HCT116 (cell line): Measurements from ENCODE around the gene MT2A. TPM values are rescaled to one million over a fixed set of nuclear protein-coding genes. Genes with fewer than 3 reads are reported as not detected.

Source experiments
- ATAC-seq: fragments of 200-7000 bp; cut with Tn5 transposase; 2 replicates; pipeline ENCODE4 v1.9.1; 2020; ENCODE audit warnings: mild to moderate bottlenecking, moderate library complexity
- BruUV-seq: library from RNA; stranded (reverse); fragments of 400-500 nt; replicated peaks from 2 replicates; lab custom pipeline; 2021; lab: Mats Ljungman, UMichigan
- CTCF ChIA-PET: fragments of 300-600 bp; sonication (Branson Sonifier 250); formaldehyde crosslinking; loops from one replicate; lab custom pipeline; 2021; ENCODE audit warnings: antibody characterized with exemption; lab: Charles Lee
- POLR2A ChIA-PET: fragments of 300-600, 350-600 bp; sonication (Branson Sonifier 250); formaldehyde crosslinking; loops from one replicate; lab custom pipeline; 2021; ENCODE audit warnings: antibody characterized with exemption; lab: Charles Lee
- RAD21 ChIA-PET, 2 experiments: fragments of 300-600 bp; sonication (Branson Sonifier 250); formaldehyde crosslinking; loops; one replicate each; lab custom pipeline; 2023; ENCODE audit warnings: low total read pairs in 2 of 2; ENCODE audit not compliant: uncharacterized antibody in 2 of 2, unreplicated experiment in 2 of 2, low non-redundant PET in 1 of 2; lab: Charles Lee
- DNase-seq: peaks from one replicate; pipeline ENCODE4 v3.0.0-alpha.2; 2010; ENCODE audit warnings: low read depth, low spot score
- H2AFZ ChIP-seq: fragments of 200-600 bp; shearing (Covaris generic), sonication (generic); 2 replicates; pipeline ENCODE4 v1.6.1; 2017; ENCODE audit warnings: low read depth, mixed run types, mixed read lengths, antibody characterized with exemption, low read length; ENCODE audit not compliant: poor library complexity, severe bottlenecking
- H3K27ac ChIP-seq: 2 replicates; pipeline ENCODE4 v1.5.1; 2012; ENCODE audit warnings: low read depth, low read length
- H3K27me3 ChIP-seq: fragments of 200-600 bp; sonication (generic); 2 replicates; pipeline ENCODE4 v1.6.1; 2016; ENCODE audit warnings: mixed run types, low read length, mixed read lengths; ENCODE audit not compliant: insufficient read depth
- H3K36me3 ChIP-seq, 2 experiments: fragments of 200-500 bp in 1 of 2; fragments of 200-600 bp in 1 of 2; sonication (Bioruptor generic) in 1 of 2; sonication (generic) in 1 of 2; 2 replicates each; pipeline versions ENCODE4 v1.5.1 to v1.6.1; 2014 to 2016; ENCODE audit warnings: low read length in 2 of 2, inconsistent platforms in 1 of 2, mixed read lengths in 1 of 2, mixed run types in 1 of 2; ENCODE audit not compliant: insufficient read depth in 2 of 2, control insufficient read depth in 1 of 2
- H3K4me1 ChIP-seq, 2 experiments: fragments of 200-600 bp in 1 of 2; sonication (generic) in 1 of 2; 2 replicates each; pipeline versions ENCODE4 v1.5.1 to v1.6.1; 2012 to 2017; ENCODE audit warnings: low read length in 2 of 2, inconsistent platforms in 1 of 2, mild to moderate bottlenecking in 1 of 2, mixed read lengths in 1 of 2, mixed run types in 1 of 2, moderate library complexity in 1 of 2; ENCODE audit not compliant: insufficient read depth in 2 of 2, control insufficient read depth in 1 of 2
- H3K4me2 ChIP-seq: fragments of 200-600 bp; sonication (generic); 2 replicates; pipeline ENCODE4 v1.6.1; 2017; ENCODE audit warnings: mixed run types, low read length, mixed read lengths
- H3K4me3 ChIP-seq, 2 experiments: fragments of 200-600 bp in 1 of 2; sonication (generic) in 1 of 2; replicated peaks in 1 of 2; 2 replicates each; pipeline ENCODE4 v1.5.1; 2011 to 2016; ENCODE audit warnings: low read length in 2 of 2, control low read depth in 1 of 2, low read depth in 1 of 2, mild to moderate bottlenecking in 1 of 2, mixed read lengths in 1 of 2, mixed run types in 1 of 2
- H3K79me2 ChIP-seq: fragments of 200-600 bp; sonication (generic); 2 replicates; pipeline ENCODE4 v1.6.1; 2017; ENCODE audit warnings: mild to moderate bottlenecking, mixed run types, low read length, moderate library complexity, mixed read lengths; ENCODE audit not compliant: insufficient read depth
- H3K9ac ChIP-seq: fragments of 200-600 bp; sonication (generic); 2 replicates; pipeline ENCODE4 v1.6.1; 2016; ENCODE audit warnings: low read length, mixed read lengths
- H3K9me2 ChIP-seq: fragments of 200-600 bp; sonication (generic), shearing (Covaris generic); 2 replicates; pipeline ENCODE4 v1.6.1; 2017; ENCODE audit warnings: mixed run types, mild to moderate bottlenecking, moderate library complexity; ENCODE audit not compliant: insufficient read depth
- H3K9me3 ChIP-seq, 2 experiments: fragments of 200-500 bp in 1 of 2; fragments of 200-600 bp in 1 of 2; sonication (Bioruptor generic) in 1 of 2; sonication (generic) in 1 of 2; 2 replicates each; pipeline ENCODE4 v1.6.1; 2014 to 2017; ENCODE audit warnings: low read length in 2 of 2, mixed read lengths in 2 of 2, inconsistent platforms in 1 of 2, low read depth in 1 of 2, mild to moderate bottlenecking in 1 of 2, mixed run types in 1 of 2, moderate library complexity in 1 of 2; ENCODE audit not compliant: control insufficient read depth in 1 of 2, insufficient read depth in 1 of 2
- H4K20me1 ChIP-seq: fragments of 200-600 bp; sonication (generic), shearing (Covaris generic); 2 replicates; pipeline ENCODE4 v1.6.1; 2017; ENCODE audit warnings: mixed run types, mild to moderate bottlenecking, moderate library complexity; ENCODE audit not compliant: insufficient read depth
- CEBPB ChIP-seq: IDR thresholded peaks from 2 replicates; pipeline ENCODE4 v1.6.1; 2012; ENCODE audit warnings: low read depth
- CTCF ChIP-seq, 3 experiments: fragments of 200-600 bp in 1 of 3; sonication (generic) in 1 of 3; IDR thresholded peaks in 2 of 3; conservative IDR thresholded peaks in 1 of 3; 2 replicates each; pipeline ENCODE4 v1.5.1; 2012 to 2017; ENCODE audit warnings: low read depth in 2 of 3, low read length in 2 of 3, antibody characterized with exemption in 1 of 3, borderline replicate concordance in 1 of 3, control low read depth in 1 of 3, mild to moderate bottlenecking in 1 of 3, mixed read lengths in 1 of 3, mixed run types in 1 of 3, moderate library complexity in 1 of 3; ENCODE audit not compliant: insufficient read depth in 1 of 3
- EZH2 ChIP-seq: fragments of 200-600 bp; sonication (generic); IDR thresholded peaks from 2 replicates; pipeline ENCODE4 v1.6.1; 2017; ENCODE audit warnings: antibody characterized with exemption, mixed run types
- YY1 ChIP-seq: IDR thresholded peaks from 2 replicates; pipeline ENCODE4 v1.6.1; 2011; ENCODE audit warnings: low read length, low read depth, moderate library complexity, mild to moderate bottlenecking; ENCODE audit not compliant: insufficient replicate concordance; ENCODE audit errors: extremely low read depth
- ZNF274 ChIP-seq: fragments of 200-500 bp; sonication (Bioruptor generic); IDR thresholded peaks from 2 replicates; pipeline ENCODE4 v1.6.1; 2014; ENCODE audit warnings: mild to moderate bottlenecking, low read depth, low read length, inconsistent platforms
- intact Hi-C: fragments of 100-400 bp; cut with micrococcal nuclease; formaldehyde crosslinking; loops from 2 replicates; pipeline ENCODE4 v1.10.0; 2022
- total RNA-seq: library from RNA; stranded (reverse); gene quantifications from one replicate; pipeline ENCODE4 v1.2.1, GENCODE V29; 2021; ENCODE audit not compliant: unreplicated experiment

The MT2A gene
- total RNA-seq, 1 experiment from 2014 or later: 710 TPM

GRCh38 chr16:56603589-56603988 is 4.8 kb upstream of the MT2A start:
- CTCF ChIA-PET: interaction anchor here (0.6 to 5.3 kb wide), 9 partner anchors 9 to 186 kb away, joined by 3 to 65 read pairs (median 3); no protein-coding TSS in a partner anchor
- RAD21 ChIA-PET: interaction anchor here (1.0 to 1.8 kb wide), 3 partner anchors 22 to 98 kb away, joined by 5 to 13 read pairs (median 9); partner anchors contain the start of gene MT1E (in 1 of the 2)
- ATAC-seq: peak; percentile 36
- H3K79me2 ChIP-seq: peaks cover 2% of the 10 kb centered on the region; the same call in 1 of the 2 replicates
- no peak overlapping the region for H3K9ac ChIP-seq
- H3K4me2 ChIP-seq: no peak overlapping the region
- POLR2A ChIA-PET: interaction anchor here (0.6 to 16.1 kb wide), 5 partner anchors 21 to 304 kb away, joined by 3 to 344 read pairs (median 4); partner anchors contain the start of gene MT1E
- BruUV-seq: no TSS peak
- H2AFZ ChIP-seq: peak overlapping the region; percentile 56
- H3K4me1 ChIP-seq: peaks cover 33 to 53% of the 10 kb centered on the region in 2 experiments
- no peak overlapping the region for H3K4me3 ChIP-seq
- TF ChIP-seq ZNF274 (no peak), CTCF (IDR thresholded peaks at IDR 0.05 in 2 of 3, conservative IDR thresholded peaks at IDR 0.05 in 1 of 3; ENCODE audit: borderline replicate concordance in 1 of 3, insufficient read depth in 1 of 3, low read depth in 2 of 3, low read length in 2 of 3) (peak in 2 of 3 experiments; percentile 53 to 55; a peak in 4 of 6 replicates)
- no peaks in the 10 kb centered on the region for H3K9me3 ChIP-seq
- DNase-seq: peak; percentile 56
- no peaks in the 10 kb centered on the region for H3K9me2 ChIP-seq
- no peaks in the 10 kb centered on the region for H3K27me3 ChIP-seq
- H3K27ac ChIP-seq: no peak overlapping the region
- no peaks in the 10 kb centered on the region for H3K36me3 ChIP-seq
- H4K20me1 ChIP-seq: no peaks in the 10 kb centered on the region
- intact Hi-C loops: loop anchor here (1.0 kb wide), 1 partner anchor 99 kb away; no protein-coding TSS in a partner anchor

GRCh38 chr16:56604966-56605365 is 3.4 kb upstream of the MT2A start:
- no peaks in the 10 kb centered on the region for H4K20me1 ChIP-seq
- ChIA-PET RAD21 (interaction anchor here in 1 of 2 experiments (1.3 to 1.8 kb wide), 2 partner anchors 21 to 97 kb away, joined by 3 to 5 read pairs; partner anchors contain the start of gene MT1E), CTCF (interaction anchor here (0.9 to 5.3 kb wide), 3 partner anchors 39 to 185 kb away, joined by 3 to 65 read pairs (median 6); no protein-coding TSS in a partner anchor), POLR2A (interaction anchor here (3.9 to 16.1 kb wide), 2 partner anchors 20 to 96 kb away, joined by 14 to 344 read pairs; partner anchors contain the start of gene MT1E)
- intact Hi-C loops: no loop called here
- H3K4me2 ChIP-seq: peak overlapping the region; percentile 95; the same call in 1 of the 2 replicates
- H3K4me1 ChIP-seq: peaks cover 38 to 61% of the 10 kb centered on the region in 2 experiments
- no peaks in the 10 kb centered on the region for H3K27me3 ChIP-seq
- no peak overlapping the region for H3K9ac ChIP-seq
- H2AFZ ChIP-seq: no peak overlapping the region
- ATAC-seq: no peak
- H3K4me3 ChIP-seq: no peak overlapping the region
- no peaks in the 10 kb centered on the region for H3K9me2 ChIP-seq
- no peak for TF ChIP-seq YY1
- no peak for TF ChIP-seq CEBPB
- no peak for TF ChIP-seq EZH2
- TF ChIP-seq, all 23 proteins: peak for 0
- Histone ChIP-seq H3K36me3 (no peaks in the 10 kb centered on the region), H3K79me2 (peaks cover 14% of the 10 kb centered on the region), H3K9me3 (no peaks in the 10 kb centered on the region), H3K27ac (0 out of 2 replicates have a peak overlapping the region, but pooled peaks have one; percentile 96)
- DNase-seq: no peak
- BruUV-seq: no TSS peak
